NOMO-1 treated with dmso at 0.1 percent for 144 hours (cell line): ENCODE data around the gene HCN1.

Source experiments
- DNase-seq: peaks from one replicate; lab custom pipeline; 2025; ENCODE audit not compliant: unreplicated experiment; lab: John Stamatoyannopoulos, UW

HCN1 gene

GRCh38 chr5:45696206-45696836 lies at the start of gene HCN1:
HCN1 (minus strand) TSS chr5:45696380.
- DNase-seq, result no peak

GRCh38 chr5:45741110-45741509 lies 44.9 kb upstream of the HCN1 start:
- no peak for DNase-seq

- DNase-seq, result no peak
Measured at GRCh38 chr5:45737153-45737552, 41.0 kb upstream of the HCN1 start.

GRCh38 chr5:45725537-45725936 lies 29.4 kb upstream of the HCN1 start:
- DNase-seq, result no peak

- no peak for DNase-seq
Measured at GRCh38 chr5:45697201-45697600, 1.0 kb upstream of the HCN1 start.

- no peak for DNase-seq
Measured at GRCh38 chr5:45695804-45696156, 400 bp downstream of the HCN1 start.

GRCh38 chr5:45694971-45695803 lies 993 bp downstream of the HCN1 start:
- DNase-seq, result no peak

- DNase-seq, result no peak
Measured at GRCh38 chr5:45694255-45694814, 1.8 kb downstream of the HCN1 start.

GRCh38 chr5:45692481-45692880 lies 3.7 kb downstream of the HCN1 start:
- DNase-seq, result no peak

GRCh38 chr5:45691656-45692055 lies 4.5 kb downstream of the HCN1 start:
- no peak for DNase-seq

- no peak for DNase-seq
Measured at GRCh38 chr5:45687701-45688100, 8.5 kb downstream of the HCN1 start.

GRCh38 chr5:45686620-45687019 lies 9.6 kb downstream of the HCN1 start:
- no peak for DNase-seq

- no peak for DNase-seq
Measured at GRCh38 chr5:45684118-45684517, 12.1 kb downstream of the HCN1 start.

GRCh38 chr5:45680950-45681349 lies 15.2 kb downstream of the HCN1 start:
- DNase-seq, result no peak

- DNase-seq, result no peak
Measured at GRCh38 chr5:45677524-45677923, 18.7 kb downstream of the HCN1 start.

- DNase-seq, result no peak
Measured at GRCh38 chr5:45672271-45672670, 23.9 kb downstream of the HCN1 start.

- DNase-seq, result no peak
Measured at GRCh38 chr5:45648744-45649143, 47.4 kb downstream of the HCN1 start.

GRCh38 chr5:45643056-45643455 lies 53.1 kb downstream of the HCN1 start:
- DNase-seq, result no peak

GRCh38 chr5:45642370-45642769 lies 53.8 kb downstream of the HCN1 start:
- no peak for DNase-seq

GRCh38 chr5:45639040-45639439 lies 57.1 kb downstream of the HCN1 start:
- no peak for DNase-seq

- no peak for DNase-seq
Measured at GRCh38 chr5:45627076-45627656, 69.0 kb downstream of the HCN1 start.

GRCh38 chr5:45623832-45624231 lies 72.3 kb downstream of the HCN1 start:
- DNase-seq, result no peak
